Neural crest cell (in vitro differentiated cells): ENCODE data around the gene TYMP. TPM values are rescaled to one million over a fixed set of nuclear protein-coding genes. Genes with fewer than 3 reads are reported as not detected.

Source experiments
- DNase-seq: peaks from one replicate; pipeline ENCODE4 v3.0.0; 2021; ENCODE audit warnings: low read depth, mixed read lengths, low spot score
- H3K27ac Mint-ChIP-seq: one replicate; pipeline ENCODE4 v1.8.0; 2021; ENCODE audit warnings: mild to moderate bottlenecking, mixed read lengths; ENCODE audit not compliant: unreplicated experiment
- H3K27me3 Mint-ChIP-seq: 2 replicates; pipeline ENCODE4 v1.8.0; 2021; ENCODE audit warnings: low read depth, mild to moderate bottlenecking, mixed read lengths
- H3K36me3 Mint-ChIP-seq: 2 replicates; pipeline ENCODE4 v1.8.0; 2021; ENCODE audit warnings: low read depth, mild to moderate bottlenecking, mixed read lengths
- H3K4me1 Mint-ChIP-seq: 2 replicates; pipeline ENCODE4 v1.8.0; 2021; ENCODE audit warnings: mixed read lengths
- H3K4me3 Mint-ChIP-seq: one replicate; pipeline ENCODE4 v1.8.0; 2021; ENCODE audit warnings: mild to moderate bottlenecking, mixed read lengths
- H3K9me3 Mint-ChIP-seq: 2 replicates; pipeline ENCODE4 v1.8.0; 2021; ENCODE audit warnings: mixed read lengths
- CTCF ChIP-seq: fragments of 200-600 bp; sonication (generic); conservative IDR thresholded peaks from 2 replicates; pipeline ENCODE4 v1.5.0; 2021; ENCODE audit warnings: antibody characterized with exemption, mild to moderate bottlenecking
- total RNA-seq: library from RNA; stranded (reverse); gene quantifications from 2 replicates; pipeline ENCODE4 v1.2.1, GENCODE V29; 2021

TYMP gene
- total RNA-seq, 1 donor from 2014 or later = 0.86 TPM

- no peak for TF ChIP-seq CTCF
- peak overlapping the region; percentile 12 for H3K4me3 Mint-ChIP-seq
- DNase-seq = no peak
- H3K27me3 Mint-ChIP-seq = no peaks in the 10 kb centered on the region
- no peak overlapping the region for H3K27ac Mint-ChIP-seq
- no peaks in the 10 kb centered on the region for H3K36me3 Mint-ChIP-seq
- no peaks in the 10 kb centered on the region for H3K9me3 Mint-ChIP-seq
- H3K4me1 Mint-ChIP-seq = no peaks in the 10 kb centered on the region
Observed at GRCh38 chr22:50576806-50577696, 47.2 kb upstream of the TYMP start.

DNA sequence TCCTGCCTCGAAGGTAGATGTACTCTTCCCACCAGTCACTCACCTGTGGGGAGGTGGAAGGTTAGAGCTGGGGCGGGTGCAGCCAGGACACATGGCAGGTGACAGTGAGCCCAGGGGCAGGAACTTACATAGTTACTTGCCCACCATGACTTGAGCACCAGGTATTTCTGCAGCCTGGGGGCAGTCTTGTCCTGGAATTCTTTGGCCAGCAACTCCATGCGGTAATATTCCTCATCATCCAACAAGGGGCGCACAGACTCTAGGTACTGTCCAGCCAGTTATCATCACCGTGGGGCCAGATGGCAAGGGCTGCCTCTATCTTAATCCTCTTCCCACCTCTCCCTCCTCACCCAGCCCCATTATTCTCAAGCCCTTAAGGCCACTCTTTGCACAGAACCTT is 46.3 kb upstream of the TYMP start:
- no peaks in the 10 kb centered on the region for H3K4me1 Mint-ChIP-seq
- no peaks in the 10 kb centered on the region for H3K36me3 Mint-ChIP-seq
- DNase-seq = peak; percentile 22
- TF ChIP-seq CTCF = peak; percentile 35
- H3K27me3 Mint-ChIP-seq = no peaks in the 10 kb centered on the region
- no peaks in the 10 kb centered on the region for H3K9me3 Mint-ChIP-seq
- peak overlapping the region; percentile 81 for H3K4me3 Mint-ChIP-seq
- no peak overlapping the region for H3K27ac Mint-ChIP-seq

DNA sequence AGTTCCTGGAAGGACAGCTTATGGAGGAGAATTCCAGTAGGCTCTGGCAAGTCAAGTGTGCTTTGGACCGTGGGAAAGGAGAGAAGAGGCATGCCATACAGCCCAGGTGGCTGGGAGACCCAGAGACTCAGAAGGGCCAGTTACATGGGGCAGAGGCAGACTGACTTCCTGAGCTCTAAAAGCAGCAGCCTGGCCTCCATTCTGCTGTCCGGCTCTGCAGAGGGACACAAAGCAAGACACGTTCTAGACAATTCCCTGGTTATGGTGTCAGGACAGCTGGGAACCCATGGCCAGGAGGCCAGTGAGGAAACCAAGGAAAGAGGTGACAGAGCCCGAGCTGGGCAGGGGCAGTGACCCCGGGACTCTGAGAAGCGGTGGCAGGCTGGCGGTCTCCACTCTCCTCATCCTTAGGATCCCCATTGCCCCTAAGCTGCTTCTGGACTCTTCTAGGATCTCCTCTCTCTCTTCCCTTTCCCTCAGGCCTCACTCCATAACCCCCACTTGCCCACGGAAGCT is 45.7 kb upstream of the TYMP start:
- peak overlapping the region; percentile 47 for H3K4me3 Mint-ChIP-seq
- no peak overlapping the region for H3K27ac Mint-ChIP-seq
- DNase-seq = no peak
- H3K36me3 Mint-ChIP-seq = no peaks in the 10 kb centered on the region
- TF ChIP-seq CTCF = no peak
- H3K9me3 Mint-ChIP-seq = no peaks in the 10 kb centered on the region
- no peaks in the 10 kb centered on the region for H3K27me3 Mint-ChIP-seq
- no peaks in the 10 kb centered on the region for H3K4me1 Mint-ChIP-seq

- Mint-ChIP-seq H3K9me3 (no peaks in the 10 kb centered on the region), H3K4me3 (no peak overlapping the region), H3K27ac (no peak overlapping the region), H3K27me3 (no peaks in the 10 kb centered on the region), H3K36me3 (peaks cover under 1% of the 10 kb centered on the region), H3K4me1 (no peaks in the 10 kb centered on the region)
- no peak for DNase-seq
- TF ChIP-seq CTCF = no peak
Observed at GRCh38 chr22:50574383-50574755, 44.6 kb upstream of the TYMP start.

DNA sequence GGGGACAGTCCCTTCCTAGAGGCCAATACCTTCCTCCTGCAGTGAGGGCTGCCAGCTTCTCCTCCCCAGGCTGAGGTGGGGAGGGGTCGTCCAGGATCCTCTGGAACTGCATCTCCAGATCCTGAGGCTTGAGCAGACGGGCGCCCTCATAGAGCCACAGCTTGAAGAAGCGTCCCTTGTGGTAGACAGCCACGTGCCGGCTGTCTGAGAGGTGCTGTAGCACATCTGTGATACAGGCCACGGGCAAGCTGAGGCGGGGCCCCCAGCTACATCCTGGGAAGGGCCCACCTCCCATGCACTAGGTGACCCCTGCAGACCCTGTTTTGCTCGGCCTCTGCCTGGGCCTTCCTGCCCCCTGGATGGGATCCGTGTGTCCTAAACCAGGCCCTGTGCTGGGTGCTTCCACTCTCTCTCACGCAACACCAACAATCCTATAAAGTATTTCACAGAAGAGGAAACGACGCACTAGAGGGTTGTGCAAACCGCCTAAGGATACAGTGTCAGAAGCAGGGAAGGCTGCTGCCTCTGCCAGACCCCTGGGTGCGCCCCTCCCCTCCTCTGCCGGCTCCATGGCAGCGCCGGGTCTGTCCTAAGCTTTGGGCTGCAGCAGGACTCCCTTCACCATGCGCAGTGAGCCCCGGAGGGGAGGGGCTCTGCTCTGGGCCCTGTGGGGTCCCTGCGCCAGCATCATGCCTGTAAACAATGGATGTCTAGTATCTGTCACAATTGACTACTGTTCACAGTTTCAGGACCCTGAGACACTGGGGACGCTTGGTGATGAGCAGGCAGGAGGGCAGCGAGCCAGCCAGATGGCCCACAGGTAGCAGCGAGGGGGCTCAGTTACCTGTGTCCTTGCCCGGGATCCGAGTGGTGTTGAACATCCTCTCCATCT is 43.9 kb upstream of the TYMP start:
- no peak for DNase-seq
- H3K9me3 Mint-ChIP-seq = no peaks in the 10 kb centered on the region
- H3K4me3 Mint-ChIP-seq = no peak overlapping the region
- TF ChIP-seq CTCF = no peak
- H3K4me1 Mint-ChIP-seq = no peaks in the 10 kb centered on the region
- H3K27ac Mint-ChIP-seq = no peak overlapping the region
- H3K36me3 Mint-ChIP-seq = peaks cover 2% of the 10 kb centered on the region
- no peaks in the 10 kb centered on the region for H3K27me3 Mint-ChIP-seq
